Thoracic aorta (tissue), 2 donors: ENCODE results near the gene IFT81. TPM values are rescaled to one million over a fixed set of nuclear protein-coding genes. Genes with fewer than 3 reads are reported as not detected.

Experiments used
- ATAC-seq: fragments of 150-250 bp; one replicate; pipeline ENCODE4 v1.8.0; 2017; ENCODE audit warnings: low read depth; ENCODE audit not compliant: insufficient number of reproducible peaks, low FRiP score
- DNase-seq: peaks from one replicate; pipeline ENCODE4 v3.0.0-alpha.2; 2020; ENCODE audit warnings: low spot score
- H3K27ac ChIP-seq, 2 donors: fragments of 200-600 bp; sonication (generic); 1 replicate in 1 of 2; 2 replicates in 1 of 2; pipeline ENCODE4 v1.5.1; 2016; ENCODE audit warnings: mild to moderate bottlenecking in 2 of 2, moderate library complexity in 2 of 2
- H3K27me3 ChIP-seq: fragments of 200-600 bp; sonication (generic); replicated peaks from 2 replicates; pipeline ENCODE4 v1.6.0; 2016; ENCODE audit warnings: mild to moderate bottlenecking; ENCODE audit not compliant: insufficient read depth
- H3K36me3 ChIP-seq: fragments of 200-600 bp; sonication (generic); one replicate; pipeline ENCODE4 v1.5.1; 2016
- H3K4me1 ChIP-seq, 2 donors: fragments of 200-600 bp; sonication (generic); 1 replicate in 1 of 2; 2 replicates in 1 of 2; pipeline versions ENCODE4 v1.5.1 to v1.6.0; 2016; ENCODE audit warnings: low read depth in 2 of 2, mild to moderate bottlenecking in 1 of 2; ENCODE audit not compliant: control insufficient read depth in 1 of 2
- H3K4me3 ChIP-seq: fragments of 200-600 bp; sonication (generic); 2 replicates; pipeline ENCODE4 v1.5.1; 2016; ENCODE audit warnings: mild to moderate bottlenecking
- H3K9me3 ChIP-seq: fragments of 200-600 bp; sonication (generic); 2 replicates; pipeline ENCODE4 v1.5.1; 2016
- CTCF ChIP-seq: fragments of 200-600 bp; sonication (generic); IDR thresholded peaks from one replicate; pipeline ENCODE4 v1.5.1; 2019; ENCODE audit warnings: antibody characterized with exemption
- total RNA-seq, 2 donors: library from RNA; depleted of rRNA; stranded (reverse); fragments of >200 nt; gene quantifications; one replicate each; pipeline versions ENCODE4 v1.1.0 to v1.2.3, GENCODE V29; 2016

The IFT81 gene
- total RNA-seq, 2 donors from 2014 or later, result 9.3 to 17.4 TPM

DNA sequence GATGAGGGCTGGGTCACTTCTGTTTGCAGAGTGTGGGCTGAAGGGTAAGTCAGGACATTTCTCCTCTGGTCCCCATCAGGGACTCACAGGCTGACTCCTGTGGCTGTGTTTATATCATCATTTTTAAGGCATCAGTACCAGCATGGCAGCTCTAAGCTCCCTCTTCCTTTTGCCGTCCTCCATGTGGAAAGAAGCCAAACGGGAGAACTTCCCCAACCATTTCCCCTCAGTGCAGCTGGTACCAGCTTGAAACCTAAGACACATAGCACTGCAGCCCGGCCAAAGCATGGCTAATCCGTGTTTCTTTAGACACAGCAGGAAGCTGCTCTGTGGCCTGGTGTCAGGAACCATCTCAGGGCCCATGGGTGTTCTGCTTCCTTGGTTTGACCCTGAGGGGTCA, 124.9 kb downstream of the IFT81 start:
- peaks cover 27 to 75% of the 10 kb centered on the region in 2 donors for H3K4me1 ChIP-seq
- no peaks in the 10 kb centered on the region for H3K36me3 ChIP-seq
- H3K27ac ChIP-seq, result peak overlapping the region; percentile 55 to 79
- no peak for TF ChIP-seq CTCF
- H3K4me3 ChIP-seq, result no peak overlapping the region
- H3K9me3 ChIP-seq, result no peaks in the 10 kb centered on the region
- ATAC-seq (no peak), DNase-seq (no peak)
- H3K27me3 ChIP-seq, result no peaks in the 10 kb centered on the region

- DNase-seq (no peak), ATAC-seq (no peak)
- Histone ChIP-seq H3K27me3 (no peaks in the 10 kb centered on the region), H3K4me3 (no peak overlapping the region), H3K4me1 (peaks cover 27 to 75% of the 10 kb centered on the region in 2 donors), H3K9me3 (no peaks in the 10 kb centered on the region), H3K27ac (peak overlapping the region; percentile 55 to 79), H3K36me3 (no peaks in the 10 kb centered on the region)
- TF ChIP-seq CTCF, result no peak
Observed at GRCh38 chr12:110249716-110250225, 125.6 kb downstream of the IFT81 start.

DNA sequence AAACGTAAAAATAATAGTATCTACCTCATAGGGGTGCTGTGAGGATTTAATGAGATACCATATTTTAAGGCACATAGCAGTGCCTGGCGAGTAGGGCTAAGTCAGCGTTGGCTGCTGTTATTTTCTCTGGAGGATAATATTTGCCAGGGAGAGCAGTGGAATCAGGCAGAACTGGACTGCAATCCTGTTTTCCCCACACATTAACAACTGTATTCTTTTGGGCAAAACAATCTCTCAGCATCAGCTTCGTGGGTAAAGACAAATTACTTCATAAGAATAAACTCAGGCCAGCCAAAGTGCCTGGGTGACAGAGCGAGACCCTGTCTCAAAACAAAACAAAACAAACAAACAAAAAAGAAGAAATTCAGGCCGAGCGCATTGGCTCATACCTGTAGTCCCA, 127.2 kb downstream of the IFT81 start:
- H3K36me3 ChIP-seq, result no peaks in the 10 kb centered on the region
- H3K27ac ChIP-seq, result no peak overlapping the region
- ATAC-seq (no peak), DNase-seq (no peak)
- H3K9me3 ChIP-seq, result no peaks in the 10 kb centered on the region
- no peak overlapping the region for H3K4me3 ChIP-seq
- peaks cover 27 to 72% of the 10 kb centered on the region in 2 donors for H3K4me1 ChIP-seq
- no peak for TF ChIP-seq CTCF
- H3K27me3 ChIP-seq, result no peaks in the 10 kb centered on the region

DNA sequence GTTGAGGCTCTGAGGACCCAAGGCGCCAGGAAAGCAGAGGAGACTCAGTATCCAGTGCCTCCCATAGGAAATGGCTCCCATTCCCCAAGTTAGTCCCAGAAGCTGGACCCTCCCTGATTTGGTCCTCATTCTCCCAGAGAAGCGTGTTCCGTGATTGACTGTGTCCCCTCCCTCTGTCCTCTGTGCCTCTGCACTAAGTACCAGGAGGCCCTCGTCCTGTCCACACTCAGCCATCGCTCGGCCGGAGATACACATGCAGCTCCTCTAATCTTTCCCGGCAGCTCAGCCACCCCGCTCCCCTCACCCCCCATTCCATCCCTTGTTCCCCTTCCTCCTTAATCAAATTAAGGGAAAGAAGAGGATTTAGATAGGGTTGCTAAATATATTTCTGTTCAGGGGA, 128.6 kb downstream of the IFT81 start:
- DNase-seq (no peak), ATAC-seq (no peak)
- Histone ChIP-seq H3K27ac (peak overlapping the region; percentile 60 to 73), H3K4me3 (peak overlapping the region; percentile 57), H3K27me3 (no peaks in the 10 kb centered on the region), H3K4me1 (peaks cover 21 to 72% of the 10 kb centered on the region in 2 donors), H3K9me3 (no peaks in the 10 kb centered on the region), H3K36me3 (no peaks in the 10 kb centered on the region)
- TF ChIP-seq CTCF, result no peak

GRCh38 chr12:110253176-110253575, 129.0 kb downstream of the IFT81 start:
- TF ChIP-seq CTCF, result no peak
- Histone ChIP-seq H3K27ac (peak overlapping the region; percentile 60 to 73), H3K36me3 (no peaks in the 10 kb centered on the region), H3K4me1 (peaks cover 19 to 69% of the 10 kb centered on the region in 2 donors), H3K9me3 (no peaks in the 10 kb centered on the region), H3K27me3 (no peaks in the 10 kb centered on the region), H3K4me3 (peak overlapping the region; percentile 57)
- no peak for ATAC-seq
- DNase-seq, result no peak
